ENCODE measurements around the gene IPP. TPM values are rescaled to one million over a fixed set of nuclear protein-coding genes. Genes with fewer than 3 reads are reported as not detected.

Gene IPP
- total RNA-seq, 1 donor from 2014 or later = 25.0 TPM

GRCh38 chr1:45659222-45659621 is 91.2 kb downstream of the IPP start:
- no peak for ATAC-seq
- no peak for DNase-seq (ENCODE audit: low spot score)
- intact Hi-C loops (cut with DNase I) = no loop called here

GRCh38 chr1:45658171-45658570 is 92.3 kb downstream of the IPP start:
- ATAC-seq (no peak), DNase-seq (ENCODE audit: low spot score) (no peak)
- intact Hi-C loops (cut with DNase I) = no loop called here

- DNase-seq (ENCODE audit: low spot score) = no peak
- no peak for ATAC-seq
- intact Hi-C loops (cut with DNase I) = no loop called here
Measured at GRCh38 chr1:45656573-45657226, 93.8 kb downstream of the IPP start.

DNA sequence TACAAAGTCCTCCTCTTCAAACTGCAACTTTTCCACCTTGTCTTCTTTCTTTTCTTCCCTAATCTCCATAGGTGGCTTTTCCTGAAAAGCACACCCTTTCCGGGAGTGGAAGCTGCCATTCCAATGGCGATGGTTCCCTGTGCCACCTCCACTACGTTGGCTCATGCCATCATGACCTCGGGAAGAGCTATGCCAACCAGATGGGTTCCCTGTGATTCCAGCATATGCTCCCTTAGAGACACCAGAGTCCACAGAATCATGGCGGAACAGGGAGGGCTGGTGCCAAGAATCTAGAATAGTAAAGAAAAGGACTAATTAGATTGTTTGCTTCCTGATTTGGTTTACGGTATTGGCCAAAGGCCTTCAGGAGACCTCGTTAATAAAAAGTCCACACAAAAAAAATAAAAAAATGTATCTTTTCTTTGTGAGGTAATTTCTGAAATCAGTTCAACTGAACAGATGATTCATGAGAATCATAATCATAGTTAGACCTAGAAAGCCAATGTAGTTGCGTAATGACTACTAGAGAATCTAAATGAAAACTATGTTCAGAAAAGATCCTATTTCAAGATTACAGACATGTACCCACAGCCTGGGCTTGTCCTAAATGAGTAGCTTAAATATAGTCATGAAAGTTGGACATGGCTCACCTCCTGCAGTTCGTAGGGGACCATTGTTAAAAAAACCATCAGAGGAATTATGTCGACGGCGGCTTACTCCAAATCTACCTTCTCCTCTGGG is 95.7 kb downstream of the IPP start:
- no peak for DNase-seq (ENCODE audit: low spot score)
- no peak for ATAC-seq
- intact Hi-C loops (cut with DNase I) = no loop called here

Other genes with a start within 250 kb of the IPP start
- 330 TPM for gene PRDX1, start 228.8 kb downstream of the IPP start, total RNA-seq
- 96.3 TPM for gene AKR1A1, start 199.8 kb downstream of the IPP start, total RNA-seq
- gene NASP, start 166.6 kb downstream of the IPP start, total RNA-seq = 66.8 TPM
- 5.2 TPM for gene CCDC17, start 126.6 kb downstream of the IPP start, total RNA-seq
- 102 TPM for gene GPBP1L1, start 64.1 kb downstream of the IPP start, total RNA-seq
- gene TMEM69, start 62.5 kb downstream of the IPP start, total RNA-seq = 14.0 TPM
- 55.0 TPM for gene MAST2, start 53.0 kb upstream of the IPP start, total RNA-seq